ENCODE results near the gene RERE.

GRCh38 chr1:8382051-8382505 is 435.4 kb downstream of the RERE start:
- TF ChIP-seq CTCF (IDR thresholded peaks at IDR 0.05 in 2 of 3, conservative IDR thresholded peaks at IDR 0.05 in 1 of 3; ENCODE audit: borderline replicate concordance in 1 of 3, insufficient read depth in 1 of 3, low read depth in 2 of 3, low read length in 2 of 3) = no peak
- no peak for TF ChIP-seq RAD21 (IDR thresholded peaks at IDR 0.05; ENCODE audit: low read depth)
- TF ChIP-seq TCF7L2 (IDR thresholded peaks at IDR 0.05; ENCODE audit: borderline replicate concordance, extremely low read depth, insufficient read depth, insufficient read length) = no peak
- TF ChIP-seq POLR2A (IDR thresholded peaks at IDR 0.05; ENCODE audit: borderline replicate concordance, extremely low read depth, insufficient read depth, insufficient read length) = no peak
- no peak for TF ChIP-seq EZH2phosphoT487 (IDR thresholded peaks at IDR 0.05; ENCODE audit: borderline replicate concordance)
- TF ChIP-seq YY1 (IDR thresholded peaks at IDR 0.05; ENCODE audit: extremely low read depth, insufficient replicate concordance, low read depth, low read length) = no peak
- TF ChIP-seq EZH2 (IDR thresholded peaks at IDR 0.05) = no peak
- no peak for TF ChIP-seq MAX (IDR thresholded peaks at IDR 0.05)
- TF ChIP-seq REST (IDR thresholded peaks at IDR 0.05; ENCODE audit: low read depth) = no peak
- no peak for TF ChIP-seq SIN3A (IDR thresholded peaks at IDR 0.05; ENCODE audit: low read depth)
- no peak for TF ChIP-seq ZFX (IDR thresholded peaks at IDR 0.05)
- TF ChIP-seq ZNF274 (IDR thresholded peaks at IDR 0.05; ENCODE audit: low read depth, low read length) = no peak
